Body of pancreas (tissue), 4 donors: ENCODE results near the gene SEC22C.

Source experiments
- POLR2A ChIP-seq, 3 donors: fragments of 450-650 bp; IDR thresholded peaks; one replicate each; pipeline ENCODE4 v1.6.1; 2016; ENCODE audit warnings: antibody characterized with exemption in 3 of 3, mild to moderate bottlenecking in 2 of 3
- TF ChIP-seq, protein P1 (sequence below), 7 experiments: fragments of 450-650 bp in 4 of 7; fragments of 200-600 bp in 3 of 7; sonication (generic) in 3 of 7; IDR thresholded peaks; one replicate each; pipeline ENCODE4 v1.5.1; 2016 to 2019; ENCODE audit warnings: antibody characterized with exemption in 7 of 7

- TF ChIP-seq, protein P1, sequence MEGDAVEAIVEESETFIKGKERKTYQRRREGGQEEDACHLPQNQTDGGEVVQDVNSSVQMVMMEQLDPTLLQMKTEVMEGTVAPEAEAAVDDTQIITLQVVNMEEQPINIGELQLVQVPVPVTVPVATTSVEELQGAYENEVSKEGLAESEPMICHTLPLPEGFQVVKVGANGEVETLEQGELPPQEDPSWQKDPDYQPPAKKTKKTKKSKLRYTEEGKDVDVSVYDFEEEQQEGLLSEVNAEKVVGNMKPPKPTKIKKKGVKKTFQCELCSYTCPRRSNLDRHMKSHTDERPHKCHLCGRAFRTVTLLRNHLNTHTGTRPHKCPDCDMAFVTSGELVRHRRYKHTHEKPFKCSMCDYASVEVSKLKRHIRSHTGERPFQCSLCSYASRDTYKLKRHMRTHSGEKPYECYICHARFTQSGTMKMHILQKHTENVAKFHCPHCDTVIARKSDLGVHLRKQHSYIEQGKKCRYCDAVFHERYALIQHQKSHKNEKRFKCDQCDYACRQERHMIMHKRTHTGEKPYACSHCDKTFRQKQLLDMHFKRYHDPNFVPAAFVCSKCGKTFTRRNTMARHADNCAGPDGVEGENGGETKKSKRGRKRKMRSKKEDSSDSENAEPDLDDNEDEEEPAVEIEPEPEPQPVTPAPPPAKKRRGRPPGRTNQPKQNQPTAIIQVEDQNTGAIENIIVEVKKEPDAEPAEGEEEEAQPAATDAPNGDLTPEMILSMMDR (IDR thresholded peaks at IDR 0.05), result no peak
- TF ChIP-seq POLR2A (IDR thresholded peaks at IDR 0.05), result no peak
These were observed 26.8 kb upstream of the SEC22C start for GRCh38 chr3:42608581-42608980.
